Breast epithelium (tissue), 3 donors: Measurements from ENCODE around the gene STARD8.

Experiments
- POLR2A ChIP-seq: fragments of 450-650 bp; IDR thresholded peaks from one replicate; pipeline ENCODE4 v1.6.1; 2016; ENCODE audit warnings: antibody characterized with exemption, mild to moderate bottlenecking, moderate library complexity
- TF ChIP-seq, protein P1 (sequence below), 3 donors: fragments of 450-650 bp; IDR thresholded peaks; one replicate each; pipeline ENCODE4 v1.5.1; 2016 to 2017; ENCODE audit warnings: antibody characterized with exemption in 3 of 3, mild to moderate bottlenecking in 3 of 3, moderate library complexity in 3 of 3

DNA sequence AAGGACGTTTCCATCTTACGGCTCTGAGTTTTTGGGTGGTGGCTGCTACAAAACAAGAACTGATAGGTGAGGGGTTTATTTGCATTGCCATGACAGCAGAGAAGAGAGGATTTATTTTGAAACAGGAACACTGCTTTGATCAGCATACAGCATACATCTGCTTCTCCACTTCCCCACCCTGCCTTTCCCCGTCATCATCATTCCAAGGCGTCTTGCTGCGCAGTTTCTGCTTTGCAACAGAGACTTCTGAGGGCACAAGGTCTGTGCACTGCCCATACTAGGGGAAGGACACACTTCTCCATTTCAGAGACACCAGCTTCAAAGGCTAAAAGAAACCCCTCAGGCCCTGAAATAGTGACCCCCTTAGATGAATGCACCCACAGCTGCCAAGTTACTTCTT is 19.1 kb downstream of the STARD8 start:
- TF ChIP-seq, protein P1, sequence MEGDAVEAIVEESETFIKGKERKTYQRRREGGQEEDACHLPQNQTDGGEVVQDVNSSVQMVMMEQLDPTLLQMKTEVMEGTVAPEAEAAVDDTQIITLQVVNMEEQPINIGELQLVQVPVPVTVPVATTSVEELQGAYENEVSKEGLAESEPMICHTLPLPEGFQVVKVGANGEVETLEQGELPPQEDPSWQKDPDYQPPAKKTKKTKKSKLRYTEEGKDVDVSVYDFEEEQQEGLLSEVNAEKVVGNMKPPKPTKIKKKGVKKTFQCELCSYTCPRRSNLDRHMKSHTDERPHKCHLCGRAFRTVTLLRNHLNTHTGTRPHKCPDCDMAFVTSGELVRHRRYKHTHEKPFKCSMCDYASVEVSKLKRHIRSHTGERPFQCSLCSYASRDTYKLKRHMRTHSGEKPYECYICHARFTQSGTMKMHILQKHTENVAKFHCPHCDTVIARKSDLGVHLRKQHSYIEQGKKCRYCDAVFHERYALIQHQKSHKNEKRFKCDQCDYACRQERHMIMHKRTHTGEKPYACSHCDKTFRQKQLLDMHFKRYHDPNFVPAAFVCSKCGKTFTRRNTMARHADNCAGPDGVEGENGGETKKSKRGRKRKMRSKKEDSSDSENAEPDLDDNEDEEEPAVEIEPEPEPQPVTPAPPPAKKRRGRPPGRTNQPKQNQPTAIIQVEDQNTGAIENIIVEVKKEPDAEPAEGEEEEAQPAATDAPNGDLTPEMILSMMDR (IDR thresholded peaks at IDR 0.05): no peak
- TF ChIP-seq POLR2A: no peak
